ENCODE measurements around the gene MCTP1.

GRCh38 chr5:95005811-95006210 is 279.1 kb downstream of the MCTP1 start:
- TF ChIP-seq CTCF (conservative IDR thresholded peaks at IDR 0.05; ENCODE audit: low read length) = no peak
- no peak for TF ChIP-seq EZH2phosphoT487 (IDR thresholded peaks at IDR 0.05; ENCODE audit: borderline replicate concordance, low read depth, low read length)
